Activated T-cell treated with anti-CD3 and anti-CD28 coated beads, Interleukin-2, amount 50 U/mL, for 72 hours (primary cell): ENCODE results near the gene RGS21. TPM values are rescaled to one million over a fixed set of nuclear protein-coding genes. Genes with fewer than 3 reads are reported as not detected.

Source experiments
- ATAC-seq, 2 donors: fragments of 150-1000 bp; cut with Tn5 transposase; replicated peaks in 1 of 2; 2 replicates each; pipeline ENCODE4 v1.10.0; 2021; ENCODE audit warnings: moderate library complexity in 2 of 2, mild to moderate bottlenecking in 1 of 2
- DNase-seq, 2 donors: peaks; one replicate each; pipeline ENCODE4 v3.0.0; 2021 to 2022; ENCODE audit warnings: mixed read lengths in 1 of 2
- H3K27ac Mint-ChIP-seq: one replicate; pipeline ENCODE4 v1.8.0; 2022; ENCODE audit warnings: mild to moderate bottlenecking, moderate library complexity, mixed read lengths
- H3K27me3 Mint-ChIP-seq: one replicate; pipeline ENCODE4 v1.8.0; 2022; ENCODE audit warnings: low read depth, mixed read lengths
- H3K36me3 Mint-ChIP-seq, 2 donors: one replicate each; pipeline ENCODE4 v1.8.0; 2022; ENCODE audit warnings: mixed read lengths in 2 of 2, mild to moderate bottlenecking in 1 of 2; ENCODE audit not compliant: insufficient read depth in 2 of 2
- H3K4me1 Mint-ChIP-seq: one replicate; pipeline ENCODE4 v1.8.0; 2022; ENCODE audit warnings: low read depth, mixed read lengths
- H3K4me3 Mint-ChIP-seq, 2 donors: one replicate each; pipeline ENCODE4 v1.8.0; 2022; ENCODE audit warnings: mild to moderate bottlenecking in 2 of 2, mixed read lengths in 2 of 2, moderate library complexity in 2 of 2
- H3K9me3 Mint-ChIP-seq, 2 donors: one replicate each; pipeline ENCODE4 v1.8.0; 2022; ENCODE audit warnings: mixed read lengths in 2 of 2
- total RNA-seq, 2 donors: library from RNA; stranded (reverse); gene quantifications; one replicate each; pipeline ENCODE4 v1.2.3, GENCODE V29; 2022

RGS21 gene
- total RNA-seq, 2 donors from 2014 or later: not detected

DNA sequence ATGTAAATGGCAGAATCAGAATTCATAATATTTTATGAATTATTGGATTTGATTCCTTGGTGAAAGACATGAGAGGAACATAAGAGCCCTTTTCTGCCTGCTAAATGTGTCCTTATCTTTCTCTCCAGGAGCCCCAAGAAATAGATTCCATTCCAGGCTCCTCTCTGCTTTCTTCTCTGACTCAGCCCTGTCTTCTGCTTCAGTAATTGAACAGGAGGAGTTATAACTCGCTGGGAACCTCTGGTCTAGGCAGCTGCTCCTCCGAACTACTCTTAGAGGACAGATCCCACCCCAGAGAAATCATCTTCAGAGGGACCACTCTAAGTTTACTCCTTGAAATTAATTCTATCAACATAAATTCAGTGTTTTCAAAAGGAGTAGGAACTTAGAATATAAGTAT is 78.4 kb downstream of the RGS21 start:
- H3K9me3 Mint-ChIP-seq: no peaks in the 10 kb centered on the region
- H3K27ac Mint-ChIP-seq: no peak overlapping the region

DNA sequence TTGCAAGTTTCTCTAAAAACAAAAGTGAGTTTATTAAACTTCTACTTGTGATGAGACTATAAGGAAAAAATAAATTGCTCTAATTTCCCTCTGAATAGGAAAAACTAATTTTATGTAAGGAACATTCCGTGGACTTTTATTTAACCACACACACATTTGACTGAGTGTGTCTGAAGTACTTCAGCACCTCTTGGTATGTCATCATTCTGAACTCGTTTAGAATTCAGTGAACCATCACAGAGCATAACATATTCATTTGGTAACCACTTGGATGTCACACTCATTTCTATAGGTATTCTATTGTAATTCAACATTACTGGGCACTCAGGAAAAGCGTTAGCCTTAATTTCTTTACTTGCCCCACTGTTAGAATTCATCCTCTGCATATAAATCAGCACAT is 79.1 kb downstream of the RGS21 start:
- Mint-ChIP-seq H3K36me3 (no peaks in the 10 kb centered on the region), H3K4me3 (no peak overlapping the region), H3K9me3 (no peaks in the 10 kb centered on the region), H3K27ac (no peak overlapping the region), H3K27me3 (no peaks in the 10 kb centered on the region), H3K4me1 (no peaks in the 10 kb centered on the region)
- no peak for DNase-seq
- ATAC-seq: no peak

More for the DNA sequence above, 78.4 kb downstream of the RGS21 start:
- H3K27me3 Mint-ChIP-seq: no peaks in the 10 kb centered on the region
- ATAC-seq: no peak
- no peaks in the 10 kb centered on the region for H3K4me1 Mint-ChIP-seq
- no peak for DNase-seq
- H3K4me3 Mint-ChIP-seq: no peak overlapping the region
- no peaks in the 10 kb centered on the region for H3K36me3 Mint-ChIP-seq

DNA sequence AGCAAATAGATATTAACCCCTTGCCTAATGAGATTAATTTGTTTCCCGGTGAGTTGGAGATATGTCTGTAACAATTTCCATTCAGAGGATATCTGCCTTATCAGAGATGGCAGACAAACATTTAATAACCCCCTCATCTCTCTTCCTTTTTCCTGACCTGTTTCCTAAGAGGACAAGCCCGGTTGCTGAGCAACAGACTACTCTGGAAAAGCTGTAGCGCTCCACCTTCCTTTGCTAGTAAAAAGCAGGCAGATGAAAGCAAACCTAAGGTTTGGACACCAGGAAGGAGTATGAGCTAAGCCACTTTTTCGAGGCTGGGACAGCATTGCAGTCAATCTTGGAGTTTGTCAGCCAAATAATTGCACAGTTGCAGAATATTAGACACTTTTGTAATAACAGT is 82.4 kb downstream of the RGS21 start:
- no peaks in the 10 kb centered on the region for H3K36me3 Mint-ChIP-seq
- no peak overlapping the region for H3K27ac Mint-ChIP-seq
- ATAC-seq: no peak
- no peaks in the 10 kb centered on the region for H3K9me3 Mint-ChIP-seq
- H3K4me3 Mint-ChIP-seq: no peak overlapping the region
- DNase-seq: no peak
- H3K27me3 Mint-ChIP-seq: no peaks in the 10 kb centered on the region
- H3K4me1 Mint-ChIP-seq: no peaks in the 10 kb centered on the region

DNA sequence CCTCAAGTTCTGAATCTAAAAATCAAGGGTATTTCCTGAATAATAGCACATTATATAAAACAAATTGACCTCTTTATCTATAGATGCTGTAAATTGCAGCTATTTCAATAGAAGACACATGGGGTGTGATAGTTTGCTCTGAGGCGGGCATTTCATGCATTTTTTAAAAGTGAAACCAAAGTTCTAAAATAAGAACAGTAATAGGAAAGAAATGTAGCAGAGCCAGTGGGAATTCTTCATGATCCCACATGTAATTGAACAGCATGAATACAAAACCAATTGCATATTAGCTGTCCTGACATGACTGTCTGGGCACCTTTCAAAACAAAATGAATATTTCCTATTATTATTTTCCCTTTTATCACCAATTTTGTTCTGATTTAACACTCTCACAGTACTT is 85.0 kb downstream of the RGS21 start:
- Mint-ChIP-seq H3K4me1 (no peaks in the 10 kb centered on the region), H3K27ac (no peak overlapping the region), H3K27me3 (no peaks in the 10 kb centered on the region), H3K4me3 (no peak overlapping the region), H3K36me3 (no peaks in the 10 kb centered on the region), H3K9me3 (no peaks in the 10 kb centered on the region)
- no peak for DNase-seq
- ATAC-seq: no peak

DNA sequence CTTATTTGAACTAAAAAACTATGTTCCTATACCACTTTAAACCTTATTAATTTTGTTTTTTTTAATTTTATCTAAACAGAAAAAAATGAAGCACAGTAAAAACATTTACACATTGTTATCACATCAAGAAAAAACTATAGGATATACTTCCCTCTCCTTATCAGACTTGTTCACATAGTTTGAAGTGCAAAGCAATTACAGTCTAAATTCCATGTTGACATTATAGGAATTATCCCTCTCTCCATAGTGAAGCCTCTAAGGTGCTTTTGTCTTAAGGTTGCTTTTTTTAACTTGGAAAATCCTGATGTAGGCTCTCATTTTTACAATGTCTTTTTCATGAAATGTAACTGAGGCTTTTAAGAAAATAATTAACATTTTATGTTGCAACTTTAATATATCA is 85.8 kb downstream of the RGS21 start:
- no peak for ATAC-seq
- H3K36me3 Mint-ChIP-seq: no peaks in the 10 kb centered on the region
- H3K4me3 Mint-ChIP-seq: no peak overlapping the region
- H3K9me3 Mint-ChIP-seq: no peaks in the 10 kb centered on the region
- no peaks in the 10 kb centered on the region for H3K27me3 Mint-ChIP-seq
- no peaks in the 10 kb centered on the region for H3K4me1 Mint-ChIP-seq
- H3K27ac Mint-ChIP-seq: no peak overlapping the region
- no peak for DNase-seq

DNA sequence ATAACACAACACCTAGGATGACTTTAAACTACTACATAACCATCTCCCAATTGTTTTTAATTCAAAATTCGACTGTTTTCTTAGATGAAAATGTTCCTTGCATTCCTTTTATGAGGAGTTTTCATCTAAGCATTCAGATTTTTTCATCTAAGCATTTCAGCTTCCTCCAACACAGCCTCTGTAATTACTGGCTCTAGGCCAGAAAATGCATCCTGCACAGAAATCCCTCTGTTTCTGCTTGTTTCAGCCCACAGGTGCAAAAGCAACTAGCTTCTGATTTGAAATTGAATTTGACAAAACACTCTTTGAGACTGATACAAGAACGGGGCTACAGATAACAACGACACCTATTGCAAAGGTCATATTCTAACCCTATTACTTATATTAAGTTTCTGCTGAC is 90.4 kb downstream of the RGS21 start:
- Mint-ChIP-seq H3K36me3 (no peaks in the 10 kb centered on the region), H3K9me3 (no peaks in the 10 kb centered on the region), H3K27me3 (no peaks in the 10 kb centered on the region), H3K4me3 (no peak overlapping the region), H3K27ac (no peak overlapping the region), H3K4me1 (no peaks in the 10 kb centered on the region)
- no peak for ATAC-seq
- no peak for DNase-seq

Other genes starting within 250 kb of the RGS21 start
- gene RGS18, start 158.5 kb upstream of the RGS21 start, total RNA-seq: under 1 TPM in 1 of 2 donors, not detected in 1; 0.12 TPM